Stimulated activated CD8-positive, alpha-beta memory T cell treated with anti-CD3 and anti-CD28 coated beads, Interleukin-15, amount 100 ng/mL, for 1 hour (primary cell): Measurements from ENCODE around the gene GRK1.

ENCODE experiments used
- DNase-seq: peaks from one replicate; pipeline ENCODE4 v3.0.0-alpha.2; 2020; ENCODE audit warnings: low read depth

The GRK1 gene

GRCh38 chr13:113758651-113759524 lies 91.9 kb downstream of the GRK1 start, which contains the start of gene TMEM255B:
TSS of gene TMEM255B (plus strand) at chr13:113759226. CDS start at chr13:113759270, 44 bp downstream.
- DNase-seq: peak; percentile 40

- DNase-seq: no peak
Observed at GRCh38 chr13:113759525-113760137, 92.6 kb downstream of the GRK1 start.

GRCh38 chr13:113761136-113761535 lies 94.1 kb downstream of the GRK1 start:
- no peak for DNase-seq

- no peak for DNase-seq
Observed at GRCh38 chr13:113762075-113762474, 95.1 kb downstream of the GRK1 start.

- DNase-seq: no peak
Observed at GRCh38 chr13:113762538-113762937, 95.5 kb downstream of the GRK1 start.

- no peak for DNase-seq
Observed at GRCh38 chr13:113763254-113763653, 96.2 kb downstream of the GRK1 start.

- no peak for DNase-seq
Observed at GRCh38 chr13:113763961-113764792, 97.2 kb downstream of the GRK1 start.

- no peak for DNase-seq
Observed at GRCh38 chr13:113764793-113765563, 98.0 kb downstream of the GRK1 start.

- DNase-seq: no peak
Observed at GRCh38 chr13:113765564-113765910, 98.5 kb downstream of the GRK1 start.

- DNase-seq: no peak
Observed at GRCh38 chr13:113766035-113766800, 99.2 kb downstream of the GRK1 start.

- DNase-seq: no peak
Observed at GRCh38 chr13:113767366-113767765, 100.3 kb downstream of the GRK1 start.

GRCh38 chr13:113768018-113768905 lies 101.2 kb downstream of the GRK1 start:
- no peak for DNase-seq

GRCh38 chr13:113769106-113769505 lies 102.1 kb downstream of the GRK1 start:
- no peak for DNase-seq

- no peak for DNase-seq
Observed at GRCh38 chr13:113769881-113770280, 102.9 kb downstream of the GRK1 start.

- no peak for DNase-seq
Observed at GRCh38 chr13:113770441-113770840, 103.4 kb downstream of the GRK1 start.

- DNase-seq: no peak
Observed at GRCh38 chr13:113770937-113771336, 103.9 kb downstream of the GRK1 start.

GRCh38 chr13:113771709-113772331 lies 104.8 kb downstream of the GRK1 start:
- no peak for DNase-seq

GRCh38 chr13:113774177-113775107 lies 107.4 kb downstream of the GRK1 start:
- no peak for DNase-seq
